ELR (cell line): Measurements from ENCODE around the gene AKAP17A.

ENCODE experiments used
- DNase-seq: peaks from one replicate; pipeline ENCODE4 v3.0.0-alpha.2; 2015; ENCODE audit warnings: low read depth

Gene AKAP17A

GRCh38 chrX:1584237-1585011 is 7.0 kb upstream of the AKAP17A start:
- no peak for DNase-seq

GRCh38 chrX:1587161-1587560 is 4.2 kb upstream of the AKAP17A start:
- DNase-seq, result no peak

- no peak for DNase-seq
Measured at GRCh38 chrX:1589356-1590130, 1.9 kb upstream of the AKAP17A start.

DNA sequence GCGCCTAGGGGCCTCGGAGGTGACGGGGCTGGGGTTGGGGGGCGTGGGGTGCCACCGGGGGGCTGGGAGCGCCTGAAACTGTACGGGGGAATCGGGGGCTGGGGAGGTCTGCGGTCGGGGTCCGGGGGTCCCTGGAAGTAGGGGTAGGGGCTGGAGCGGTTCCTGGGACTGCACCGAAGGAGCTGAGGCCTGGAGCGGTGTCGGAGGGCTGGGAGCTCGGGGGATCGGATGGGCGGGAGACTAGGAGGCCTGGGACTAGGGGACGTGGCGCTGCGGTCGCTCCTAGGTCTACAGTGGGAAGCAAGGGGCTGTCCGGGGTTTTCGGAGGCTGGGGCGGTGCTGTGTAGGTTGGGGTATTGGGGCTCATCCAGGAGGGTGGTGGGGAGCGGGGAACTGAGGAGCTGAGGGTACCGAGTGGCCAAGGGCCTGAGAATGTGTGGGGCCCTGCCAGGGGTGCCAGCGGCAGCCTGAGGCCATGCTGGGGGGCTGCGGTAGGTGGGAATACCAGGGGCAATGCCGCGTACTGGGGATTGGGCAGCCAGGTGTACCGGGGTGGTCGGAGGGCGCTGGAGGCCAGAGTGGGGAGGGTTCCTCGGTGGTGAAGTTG is 562 bp downstream of the AKAP17A start:
- peak; percentile 25 for DNase-seq

- peak; percentile 52 for DNase-seq
Measured at GRCh38 chrX:1592470-1593142, 1.2 kb downstream of the AKAP17A start.

DNA sequence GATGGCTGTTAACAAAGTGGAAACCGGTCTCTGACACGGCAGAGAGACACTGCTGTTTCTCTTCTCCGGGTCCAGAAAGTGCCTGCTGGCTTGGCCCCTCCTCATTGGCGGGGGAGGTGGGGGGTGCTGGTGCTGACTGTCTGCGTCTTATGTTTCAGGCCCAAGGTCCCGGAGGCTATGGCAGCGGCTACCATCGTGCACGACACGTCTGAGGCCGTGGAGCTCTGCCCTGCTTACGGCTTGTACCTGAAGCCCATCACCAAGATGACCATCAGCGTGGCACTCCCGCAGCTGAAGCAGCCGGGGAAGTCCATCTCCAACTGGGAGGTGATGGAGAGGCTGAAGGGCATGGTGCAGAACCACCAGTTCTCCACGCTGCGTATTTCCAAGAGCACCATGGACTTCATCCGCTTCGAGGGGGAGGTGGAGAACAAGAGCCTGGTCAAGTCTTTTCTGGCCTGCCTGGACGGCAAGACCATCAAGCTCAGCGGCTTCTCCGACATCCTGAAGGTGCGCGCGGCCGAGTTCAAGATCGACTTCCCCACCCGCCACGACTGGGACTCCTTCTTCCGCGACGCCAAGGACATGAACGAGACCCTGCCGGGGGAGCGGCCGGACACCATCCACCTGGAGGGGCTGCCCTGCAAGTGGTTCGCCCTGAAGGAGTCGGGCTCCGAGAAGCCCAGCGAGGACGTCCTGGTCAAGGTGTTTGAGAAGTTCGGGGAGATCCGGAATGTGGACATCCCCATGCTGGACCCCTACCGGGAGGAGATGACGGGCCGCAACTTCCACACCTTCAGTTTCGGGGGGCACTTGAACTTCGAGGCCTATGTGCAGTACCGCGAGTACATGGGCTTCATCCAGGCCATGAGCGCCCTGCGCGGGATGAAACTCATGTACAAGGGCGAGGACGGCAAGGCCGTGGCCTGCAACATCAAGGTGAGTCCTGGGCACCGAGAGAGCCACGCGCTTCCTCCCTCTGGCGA is 2.2 kb downstream of the AKAP17A start:
- no peak for DNase-seq

GRCh38 chrX:1595711-1596060 is 4.3 kb downstream of the AKAP17A start:
- DNase-seq, result no peak

- no peak for DNase-seq
Measured at GRCh38 chrX:1596676-1597344, 5.4 kb downstream of the AKAP17A start.

- no peak for DNase-seq
Measured at GRCh38 chrX:1597345-1598020, 6.1 kb downstream of the AKAP17A start.

DNA sequence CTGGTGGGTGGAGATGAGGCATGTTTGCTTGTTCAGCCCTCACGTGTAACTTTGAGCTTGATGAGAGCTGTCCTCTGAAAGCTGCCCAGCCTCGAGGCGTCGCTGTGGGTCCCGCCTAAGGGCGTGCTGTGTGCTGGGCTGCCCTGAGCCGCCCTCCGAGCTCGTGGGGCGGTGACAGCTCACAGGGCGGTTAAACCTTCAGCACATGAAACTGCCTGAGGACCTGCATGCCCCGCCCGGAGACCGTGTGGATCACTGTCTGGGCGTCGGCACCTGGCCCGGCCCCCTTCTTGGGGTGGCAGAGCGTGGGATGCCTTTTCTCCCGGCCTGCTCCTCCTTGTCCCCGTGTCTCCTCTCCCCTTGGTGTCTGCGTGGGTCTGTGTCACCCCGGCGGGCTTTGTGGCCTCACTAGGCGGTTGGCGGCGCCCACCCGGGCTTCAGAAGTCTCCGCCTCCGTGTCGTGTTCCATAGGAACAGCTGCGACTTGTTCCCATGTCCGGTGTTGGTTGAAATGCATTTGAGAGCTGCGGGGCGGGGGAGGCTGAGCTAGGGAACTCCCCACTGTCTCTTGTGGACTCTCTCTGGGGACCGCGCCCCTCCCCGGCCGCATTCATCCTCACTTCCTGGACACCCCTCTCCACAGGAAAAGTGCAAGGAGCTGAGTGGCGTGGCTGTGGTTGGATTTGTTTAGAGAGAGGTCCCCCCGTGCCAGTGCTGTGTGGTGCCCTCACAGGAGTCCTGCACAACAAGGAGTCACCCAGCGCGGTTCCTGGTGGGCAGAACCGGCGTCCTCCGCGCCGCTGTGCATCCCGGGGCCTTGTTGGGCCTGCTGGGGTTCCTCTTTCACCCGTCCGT is 6.8 kb downstream of the AKAP17A start:
- no peak for DNase-seq

DNA sequence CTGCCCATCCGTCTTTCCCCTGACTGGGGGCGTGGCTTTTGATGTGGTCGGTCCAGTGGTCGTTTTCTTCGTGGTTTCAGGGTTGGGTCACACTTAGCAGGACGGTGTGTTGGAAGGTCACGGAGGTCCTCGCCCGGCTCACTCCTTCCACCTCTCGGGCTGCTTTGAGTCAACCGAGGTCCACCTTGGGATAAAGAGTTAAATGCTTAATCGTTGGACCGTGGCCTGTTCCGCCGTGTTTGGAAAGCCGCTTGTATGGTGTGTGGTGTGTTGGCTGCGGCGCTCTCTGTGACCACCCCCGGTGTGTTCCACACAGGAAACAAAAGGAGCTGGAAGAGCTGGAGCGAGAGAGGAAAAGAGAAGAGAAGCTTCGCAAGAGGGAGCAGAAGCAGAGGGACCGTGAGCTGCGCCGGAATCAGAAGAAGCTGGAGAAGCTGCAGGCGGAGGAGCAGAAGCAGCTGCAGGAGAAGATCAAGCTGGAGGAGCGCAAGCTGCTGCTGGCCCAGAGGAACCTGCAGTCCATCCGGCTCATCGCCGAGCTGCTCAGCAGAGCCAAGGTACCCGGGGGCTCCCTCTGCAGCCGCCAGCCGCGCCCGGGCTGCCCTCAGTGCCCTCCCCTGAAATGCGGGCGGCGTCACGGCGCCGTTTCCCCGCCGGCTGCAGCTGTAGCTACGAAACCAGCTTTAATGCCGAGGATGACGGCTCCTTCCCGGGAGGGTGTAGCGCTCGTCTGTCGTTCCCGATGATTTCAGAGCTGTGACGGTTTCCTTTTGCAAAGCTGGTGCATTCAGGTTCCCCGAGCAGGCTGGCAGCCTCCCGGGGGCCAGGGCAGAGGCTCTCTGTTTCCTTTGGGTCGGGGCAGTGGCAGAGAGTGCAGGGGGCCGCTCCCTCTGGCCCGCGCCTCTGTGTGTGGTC is 7.7 kb downstream of the AKAP17A start:
- DNase-seq, result no peak

DNA sequence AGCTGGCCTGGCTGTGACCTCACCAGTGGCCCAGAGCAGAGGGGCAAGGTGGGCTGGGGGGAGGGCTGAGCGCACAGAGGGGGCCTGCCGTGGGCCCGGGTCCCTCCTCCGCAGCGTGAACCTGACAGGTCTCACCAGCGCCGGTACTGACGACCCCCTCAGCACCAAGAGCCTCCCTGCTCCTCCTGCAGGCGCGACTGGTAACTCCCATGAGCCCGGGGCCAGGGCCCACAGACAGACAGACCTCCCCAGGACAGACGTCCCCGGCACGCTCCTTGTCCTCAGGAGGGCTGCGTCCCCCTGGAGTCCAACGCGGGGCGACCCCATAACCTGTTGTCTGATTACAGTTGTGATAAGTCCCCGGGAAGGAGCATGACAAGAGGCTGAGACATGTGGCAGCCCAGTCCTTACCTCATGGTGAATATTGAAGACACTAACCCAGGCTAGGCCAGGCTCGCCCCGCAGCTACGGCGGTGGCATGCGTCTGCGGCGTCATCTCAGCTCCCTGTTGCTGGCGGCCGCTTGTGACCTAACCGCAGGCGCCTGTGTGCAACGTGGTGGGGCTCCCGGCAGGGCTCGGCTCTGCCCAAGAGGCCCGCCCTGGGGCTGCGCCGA is 8.5 kb downstream of the AKAP17A start:
- DNase-seq, result no peak

DNA sequence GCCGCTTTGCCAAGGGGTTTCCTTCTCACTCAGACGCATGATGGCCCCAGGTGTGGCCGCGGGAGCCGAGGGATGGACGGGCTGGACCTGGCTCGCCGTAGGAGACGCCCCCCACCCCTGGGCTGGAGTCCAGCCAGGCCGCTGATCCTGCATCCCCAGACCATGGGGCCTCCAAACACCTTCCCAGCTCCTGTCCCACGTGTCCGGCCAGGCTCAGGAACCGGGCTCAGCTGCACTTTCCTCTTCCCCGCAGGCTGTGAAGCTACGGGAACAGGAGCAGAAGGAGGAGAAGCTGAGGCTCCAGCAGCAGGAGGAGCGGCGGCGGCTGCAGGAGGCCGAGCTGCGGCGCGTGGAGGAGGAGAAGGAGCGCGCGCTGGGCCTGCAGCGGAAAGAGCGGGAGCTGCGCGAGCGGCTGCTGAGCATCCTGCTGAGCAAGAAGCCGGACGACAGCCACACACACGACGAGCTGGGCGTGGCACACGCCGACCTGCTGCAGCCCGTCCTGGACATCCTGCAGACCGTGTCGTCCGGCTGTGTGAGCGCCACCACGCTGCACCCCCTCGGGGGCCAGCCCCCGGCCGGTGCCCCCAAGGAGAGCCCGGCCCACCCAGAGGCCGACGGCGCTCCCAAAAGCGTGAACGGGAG is 9.1 kb downstream of the AKAP17A start:
- DNase-seq, result no peak

- DNase-seq, result no peak
Measured at GRCh38 chrX:1601051-1601767, 9.8 kb downstream of the AKAP17A start.

DNA sequence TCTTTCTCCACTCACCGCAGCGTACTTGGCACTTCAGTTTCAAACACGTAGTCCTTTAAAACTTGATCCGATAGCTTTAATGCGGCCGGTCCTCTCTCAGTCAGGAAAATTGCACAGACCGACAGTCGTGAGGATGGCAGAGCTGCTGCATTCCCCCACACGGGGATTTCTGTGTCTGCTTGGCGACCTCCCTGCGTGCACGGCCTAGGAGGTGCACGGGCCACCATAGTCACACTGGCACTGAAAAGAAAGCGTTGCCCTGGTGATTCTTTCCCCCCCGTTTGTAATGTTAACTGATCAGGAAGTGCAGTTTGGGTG is 10.3 kb downstream of the AKAP17A start:
- no peak for DNase-seq

- DNase-seq, result no peak
Measured at GRCh38 chrX:1602299-1602698, 10.9 kb downstream of the AKAP17A start.

DNA sequence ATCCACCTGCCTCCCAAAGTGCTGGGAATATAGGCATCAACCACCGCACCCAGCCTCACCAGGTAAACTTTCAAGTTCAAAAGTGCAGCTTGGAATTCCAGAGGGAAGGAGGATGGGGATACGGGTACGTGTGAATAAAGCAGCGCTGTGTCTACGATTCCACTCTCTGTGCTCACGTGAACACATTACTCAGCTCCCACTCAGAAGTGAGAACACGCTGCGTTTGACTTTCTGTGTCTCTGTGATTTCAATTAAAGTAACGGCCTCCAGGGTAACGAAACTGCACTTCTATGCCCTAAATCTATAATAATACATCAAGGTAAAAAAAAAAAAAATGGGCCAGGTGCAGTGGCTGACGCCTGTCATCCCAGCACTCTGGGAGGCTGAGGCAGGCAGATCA is 15.1 kb downstream of the AKAP17A start:
- DNase-seq, result no peak
